Esophagus squamous epithelium (tissue), 5 donors: ENCODE measurements around the gene GTF2IRD1. TPM values are rescaled to one million over a fixed set of nuclear protein-coding genes. Genes with fewer than 3 reads are reported as not detected.

Experiments used
- DNase-seq: peaks from one replicate; lab custom pipeline; 2025; lab: John Stamatoyannopoulos, UW
- H3K27ac ChIP-seq, 4 donors: fragments of 200-600 bp; sonication (generic); one replicate each; pipeline ENCODE4 v1.5.1; 2016 to 2019; ENCODE audit warnings: mild to moderate bottlenecking in 1 of 4
- H3K27me3 ChIP-seq, 4 donors: fragments of 200-600 bp; sonication (generic); 1 replicate in 3 of 4; 2 replicates in 1 of 4; pipeline versions ENCODE4 v1.5.1 to v1.6.0; 2017 to 2021; ENCODE audit warnings: antibody characterized with exemption in 1 of 4
- H3K36me3 ChIP-seq, 3 donors: fragments of 200-600 bp; sonication (generic); one replicate each; pipeline ENCODE4 v1.5.1; 2016 to 2019
- H3K4me1 ChIP-seq, 3 donors: fragments of 200-600 bp; sonication (generic); one replicate each; pipeline ENCODE4 v1.5.1; 2017 to 2019
- H3K4me3 ChIP-seq, 4 donors: fragments of 200-600 bp; sonication (generic); 1 replicate in 3 of 4; 2 replicates in 1 of 4; pipeline ENCODE4 v1.5.1; 2016 to 2019; ENCODE audit warnings: mild to moderate bottlenecking in 2 of 4, moderate library complexity in 1 of 4
- H3K9me3 ChIP-seq, 3 donors: fragments of 200-600 bp; sonication (generic); one replicate each; pipeline ENCODE4 v1.5.1; 2016 to 2019
- POLR2A ChIP-seq, 4 donors: fragments of 450-650 bp; IDR thresholded peaks; one replicate each; pipeline ENCODE4 v1.6.1; 2017; ENCODE audit warnings: antibody characterized with exemption in 4 of 4, mild to moderate bottlenecking in 4 of 4, moderate library complexity in 3 of 4
- WGBS, 2 donors: methylation state at CpG; one replicate each; pipeline ENCODE4 v1.1.5; 2018; 5-methylcytosine and 5-hydroxymethylcytosine counted together
- intact Hi-C: fragments of 100-400 bp; cut with DNase I; formaldehyde crosslinking; loops from one replicate; pipeline ENCODE4 v1.15.0; 2022
- total RNA-seq, 4 donors: library from RNA; depleted of rRNA; stranded (reverse); fragments of >200 nt; gene quantifications; one replicate each; pipeline ENCODE4 v1.1.0, GENCODE V29; 2016
- TF ChIP-seq, protein P1 (sequence below), 6 experiments: fragments of 450-650 bp in 4 of 6; fragments of 200-600 bp in 2 of 6; sonication (generic) in 2 of 6; IDR thresholded peaks; one replicate each; pipeline ENCODE4 v1.5.1; 2016 to 2019; ENCODE audit warnings: antibody characterized with exemption in 6 of 6, mild to moderate bottlenecking in 4 of 6, moderate library complexity in 4 of 6
- donor health status: DM: yes; HTN: yes; CAD: no.

The GTF2IRD1 gene
- total RNA-seq, 4 donors from 2014 or later = 26.8 to 35.6 (median 28.5) TPM

DNA sequence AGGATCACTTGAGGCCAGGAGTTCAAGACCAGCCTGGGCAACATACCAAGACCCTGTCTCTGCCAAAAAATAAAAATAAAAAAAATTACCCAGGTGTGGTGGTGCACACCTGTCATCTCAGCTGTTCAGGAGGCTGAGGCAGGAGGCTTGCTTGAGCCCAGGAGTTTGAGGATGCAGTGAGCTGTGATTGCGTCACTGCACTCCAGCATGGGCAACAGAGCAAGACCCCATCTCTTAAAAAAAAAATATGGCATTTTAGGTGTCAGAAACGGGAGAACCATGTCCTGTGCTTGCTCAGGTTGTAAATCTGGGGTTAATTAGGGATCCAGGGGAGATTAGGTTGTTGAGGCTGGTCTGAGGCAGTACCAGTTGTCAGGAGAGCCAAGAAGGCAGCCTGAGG is 64.9 kb downstream of the GTF2IRD1 start:
- no peak for TF ChIP-seq POLR2A (IDR thresholded peaks at IDR 0.05)
- TF ChIP-seq, protein P1, sequence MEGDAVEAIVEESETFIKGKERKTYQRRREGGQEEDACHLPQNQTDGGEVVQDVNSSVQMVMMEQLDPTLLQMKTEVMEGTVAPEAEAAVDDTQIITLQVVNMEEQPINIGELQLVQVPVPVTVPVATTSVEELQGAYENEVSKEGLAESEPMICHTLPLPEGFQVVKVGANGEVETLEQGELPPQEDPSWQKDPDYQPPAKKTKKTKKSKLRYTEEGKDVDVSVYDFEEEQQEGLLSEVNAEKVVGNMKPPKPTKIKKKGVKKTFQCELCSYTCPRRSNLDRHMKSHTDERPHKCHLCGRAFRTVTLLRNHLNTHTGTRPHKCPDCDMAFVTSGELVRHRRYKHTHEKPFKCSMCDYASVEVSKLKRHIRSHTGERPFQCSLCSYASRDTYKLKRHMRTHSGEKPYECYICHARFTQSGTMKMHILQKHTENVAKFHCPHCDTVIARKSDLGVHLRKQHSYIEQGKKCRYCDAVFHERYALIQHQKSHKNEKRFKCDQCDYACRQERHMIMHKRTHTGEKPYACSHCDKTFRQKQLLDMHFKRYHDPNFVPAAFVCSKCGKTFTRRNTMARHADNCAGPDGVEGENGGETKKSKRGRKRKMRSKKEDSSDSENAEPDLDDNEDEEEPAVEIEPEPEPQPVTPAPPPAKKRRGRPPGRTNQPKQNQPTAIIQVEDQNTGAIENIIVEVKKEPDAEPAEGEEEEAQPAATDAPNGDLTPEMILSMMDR (IDR thresholded peaks at IDR 0.05) = no peak
- Histone ChIP-seq H3K9me3 (peaks cover 0 to 11% (median 8%) of the 10 kb centered on the region in 3 donors), H3K27me3 (no peaks in the 10 kb centered on the region), H3K27ac (no peak overlapping the region), H3K36me3 (peaks cover 18 to 100% (median 21%) of the 10 kb centered on the region in 3 donors), H3K4me3 (no peak overlapping the region), H3K4me1 (peaks cover 0 to 16% (median 5%) of the 10 kb centered on the region in 3 donors)
- no peak for DNase-seq
- intact Hi-C loops = no loop called here
- WGBS, 2 donors = 91 to 97% methylated on average over 2 of the region's 2 CpGs

DNA sequence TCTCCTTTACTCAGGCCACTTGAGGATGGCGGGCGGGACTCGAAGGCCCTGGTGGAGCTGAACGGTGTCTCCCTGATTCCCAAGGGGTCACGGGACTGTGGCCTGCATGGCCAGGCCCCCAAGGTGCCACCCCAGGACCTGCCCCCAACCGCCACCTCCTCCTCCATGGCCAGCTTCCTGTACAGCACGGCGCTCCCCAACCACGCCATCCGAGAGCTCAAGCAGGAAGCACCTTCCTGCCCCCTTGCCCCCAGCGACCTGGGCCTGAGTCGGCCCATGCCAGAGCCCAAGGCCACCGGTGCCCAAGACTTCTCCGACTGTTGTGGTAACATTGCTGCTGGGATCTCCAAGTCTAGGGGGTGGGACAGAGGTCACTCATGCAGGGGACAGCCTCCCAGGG is 65.7 kb downstream of the GTF2IRD1 start:
- whole genome bisulfite sequencing, 2 donors = 80 to 93% methylated on average over 1 to 3 of the region's 14 CpGs

DNA sequence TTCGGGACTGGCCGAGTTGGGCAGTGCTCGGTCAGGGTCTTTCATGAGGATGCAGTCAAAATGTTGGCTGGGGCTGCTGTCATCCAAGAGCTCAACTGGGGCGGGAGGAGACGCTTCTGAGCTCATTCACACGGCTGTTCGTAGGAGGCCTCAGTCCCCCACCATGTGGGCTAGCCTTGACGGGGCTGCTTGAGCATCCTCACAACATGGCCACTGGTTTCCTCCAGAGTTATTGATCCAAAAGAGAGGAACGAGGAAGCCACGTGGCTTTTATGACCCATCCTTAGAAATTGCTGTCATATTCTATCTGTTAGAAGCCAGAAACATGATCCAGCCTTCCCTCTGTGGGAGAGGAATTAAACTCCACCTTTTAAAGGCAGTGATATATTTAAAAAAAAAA is 68.1 kb downstream of the GTF2IRD1 start:
- peak overlapping the region in 2 of 4 donors; percentile 90 to 94 for H3K27ac ChIP-seq
- intact Hi-C loops = no loop called here
- TF ChIP-seq, protein P1 (IDR thresholded peaks at IDR 0.05) = no peak
- TF ChIP-seq POLR2A (IDR thresholded peaks at IDR 0.05) = no peak

More for the DNA sequence above, 65.7 kb downstream of the GTF2IRD1 start:
- peaks cover 0 to 24% (median 10%) of the 10 kb centered on the region in 3 donors for H3K4me1 ChIP-seq
- TF ChIP-seq, protein P1 (IDR thresholded peaks at IDR 0.05) = no peak
- TF ChIP-seq POLR2A (IDR thresholded peaks at IDR 0.05) = no peak
- no peak overlapping the region for H3K27ac ChIP-seq
- intact Hi-C loops = no loop called here
- DNase-seq = no peak
- H3K36me3 ChIP-seq = peaks cover 18 to 100% (median 18%) of the 10 kb centered on the region in 3 donors
- no peak overlapping the region for H3K4me3 ChIP-seq
- no peaks in the 10 kb centered on the region for H3K27me3 ChIP-seq
- H3K9me3 ChIP-seq = peaks cover 0 to 11% (median 8%) of the 10 kb centered on the region in 3 donors

DNA sequence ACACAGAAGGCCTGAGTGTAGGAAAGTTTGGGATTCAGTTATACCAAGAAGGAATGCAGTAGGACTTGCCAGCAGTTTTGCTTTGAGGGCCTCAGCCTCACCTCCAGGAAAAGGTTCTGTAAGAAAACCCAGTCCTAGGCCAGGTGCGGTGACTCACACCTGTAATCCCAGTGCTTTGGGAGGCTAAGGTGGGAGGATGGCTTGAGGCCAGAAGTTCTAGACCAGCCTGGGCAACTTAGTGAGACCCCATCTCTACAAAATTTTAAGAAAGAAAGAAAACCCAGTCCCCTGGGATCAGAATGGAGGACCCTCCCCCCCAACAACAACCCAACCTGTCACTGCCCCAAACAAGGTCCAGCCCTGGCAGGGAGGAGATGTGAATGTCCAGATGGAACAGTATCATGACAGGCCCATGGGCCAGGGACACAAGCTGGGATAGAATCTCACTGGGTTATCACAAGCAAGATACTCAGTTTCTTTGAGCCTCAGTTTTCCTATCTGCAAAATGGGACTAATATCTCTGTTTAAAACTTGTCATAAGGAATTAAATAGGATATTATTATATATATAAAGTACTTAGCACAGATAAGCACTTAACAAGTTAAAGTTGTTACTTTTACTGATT is 68.7 kb downstream of the GTF2IRD1 start:
- DNase-seq = no peak
- H3K27ac ChIP-seq = peak overlapping the region in 3 of 4 donors; percentile 83 to 94 (median 90)
- 67 to 71% methylated on average over 1 of the region's 1 CpG for WGBS, 2 donors
- peaks cover 12 to 90% (median 16%) of the 10 kb centered on the region in 3 donors for H3K36me3 ChIP-seq
- H3K27me3 ChIP-seq = no peaks in the 10 kb centered on the region
- no peak overlapping the region for H3K4me3 ChIP-seq
- TF ChIP-seq, protein P1 (IDR thresholded peaks at IDR 0.05) = no peak
- no peak for TF ChIP-seq POLR2A (IDR thresholded peaks at IDR 0.05)
- H3K9me3 ChIP-seq = peaks cover 0 to 11% (median 8%) of the 10 kb centered on the region in 3 donors
- intact Hi-C loops = no loop called here
- peaks cover 0 to 54% (median 34%) of the 10 kb centered on the region in 3 donors for H3K4me1 ChIP-seq

More for the DNA sequence above, 68.1 kb downstream of the GTF2IRD1 start:
- Histone ChIP-seq H3K4me3 (no peak overlapping the region), H3K36me3 (peaks cover 12 to 95% (median 16%) of the 10 kb centered on the region in 3 donors), H3K27me3 (no peaks in the 10 kb centered on the region), H3K4me1 (peaks cover 0 to 48% (median 32%) of the 10 kb centered on the region in 3 donors), H3K9me3 (peaks cover 0 to 11% (median 8%) of the 10 kb centered on the region in 3 donors)
- no peak for DNase-seq
- WGBS, 2 donors = 87 to 95% methylated on average over 8 to 10 of the region's 10 CpGs

DNA sequence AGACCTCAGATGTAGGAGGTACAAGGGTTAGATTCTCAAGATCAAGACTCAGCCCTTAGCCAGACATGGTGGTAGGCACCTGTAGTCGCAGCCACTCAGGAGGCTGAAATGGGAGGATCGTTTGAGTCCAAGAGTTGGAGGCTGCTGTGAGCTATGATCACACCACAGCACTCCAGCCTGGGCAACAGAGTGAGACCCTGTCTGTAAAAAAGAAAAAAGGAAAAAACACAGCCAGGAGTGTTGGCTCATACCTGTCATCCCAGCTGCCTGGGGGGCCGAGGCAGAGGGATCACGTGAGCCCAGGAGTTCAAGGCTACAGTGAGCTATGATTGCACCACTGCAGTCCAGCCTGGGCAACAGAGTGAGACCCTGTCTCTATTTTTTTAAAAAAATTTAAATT is 69.3 kb downstream of the GTF2IRD1 start:
- H3K9me3 ChIP-seq = peaks cover 0 to 11% (median 8%) of the 10 kb centered on the region in 3 donors
- peaks cover 0 to 60% (median 34%) of the 10 kb centered on the region in 3 donors for H3K4me1 ChIP-seq
- TF ChIP-seq, protein P1 (IDR thresholded peaks at IDR 0.05) = no peak
- no peak for TF ChIP-seq POLR2A (IDR thresholded peaks at IDR 0.05)
- 81 to 90% methylated on average over 4 of the region's 4 CpGs for WGBS, 2 donors
- no peaks in the 10 kb centered on the region for H3K27me3 ChIP-seq
- H3K27ac ChIP-seq = peak overlapping the region in 3 of 4 donors; percentile 83 to 94 (median 90)
- peaks cover 12 to 83% (median 16%) of the 10 kb centered on the region in 3 donors for H3K36me3 ChIP-seq
- H3K4me3 ChIP-seq = no peak overlapping the region
- DNase-seq = no peak
- intact Hi-C loops = no loop called here
